Upper lobe of left lung (tissue), 4 donors: ENCODE data around the gene SCUBE1.

Experiments
- CTCF ChIP-seq, 6 experiments: fragments of 450-650 bp in 4 of 6; fragments of 200-600 bp in 2 of 6; sonication (generic) in 2 of 6; IDR thresholded peaks; one replicate each; pipeline ENCODE4 v1.5.1; 2016 to 2019; ENCODE audit warnings: antibody characterized with exemption in 6 of 6
- POLR2A ChIP-seq, 4 donors: fragments of 450-650 bp; IDR thresholded peaks; one replicate each; pipeline ENCODE4 v1.5.1; 2016 to 2017; ENCODE audit warnings: antibody characterized with exemption in 4 of 4, mild to moderate bottlenecking in 2 of 4

DNA sequence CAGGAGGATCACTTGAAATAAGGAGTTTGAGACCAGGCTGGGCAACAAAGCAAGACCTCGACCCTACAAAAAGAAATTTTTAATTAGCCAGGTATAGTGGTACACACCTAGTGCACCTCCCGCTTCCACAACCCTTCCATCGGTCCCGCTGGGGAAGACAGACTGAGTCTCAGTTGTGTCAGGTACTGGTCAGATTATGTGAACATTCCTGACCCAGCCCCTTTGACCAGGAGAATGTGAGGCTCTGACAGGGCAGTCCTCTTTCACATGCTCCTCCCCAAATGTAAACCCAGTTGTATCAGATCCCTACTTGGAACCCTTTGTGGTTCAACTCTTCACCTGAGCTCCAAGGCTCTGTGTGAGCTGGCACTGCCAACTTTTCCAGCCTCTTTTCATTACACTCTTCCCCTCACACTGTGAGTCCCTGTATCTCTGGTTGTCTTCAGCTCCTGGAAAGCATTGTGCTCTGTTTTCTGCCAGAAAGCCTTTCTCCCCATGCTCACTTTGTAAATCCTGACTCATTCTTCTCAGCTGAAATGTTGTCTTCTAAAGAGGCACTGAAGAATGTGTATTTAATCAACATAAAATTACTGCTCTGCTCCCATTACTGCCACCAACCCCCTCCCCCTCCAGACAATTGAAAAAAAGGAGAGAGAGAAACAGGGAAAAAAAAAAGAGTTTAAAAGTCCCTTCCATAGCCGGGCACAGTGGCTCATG, 154.2 kb downstream of the SCUBE1 start:
- no peak for TF ChIP-seq CTCF (IDR thresholded peaks at IDR 0.05)
- no peak for TF ChIP-seq POLR2A (IDR thresholded peaks at IDR 0.05)
